ENCODE data around the gene TAGLN3.

TAGLN3 gene

GRCh38 chr3:111978583-111979433 is 19.9 kb upstream of the TAGLN3 start, which contains the start of gene ABHD10:
ABHD10 (plus strand) TSS chr3:111979026; CDS start chr3:111979062, 36 bp downstream.
- Histone ChIP-seq H3K27me3 (ENCODE audit: low read depth, low read length) (no peaks in the 10 kb centered on the region), H3K4me1 (ENCODE audit: control insufficient read depth in 1 of 2, insufficient read depth in 2 of 2, low read length in 2 of 2) (peaks cover 8 to 25% of the 10 kb centered on the region in 2 donors), H3K27ac (ENCODE audit: low read length) (peak within 1 kb of the TSS; percentile 74), H3K4me3 (ENCODE audit: low read depth in 1 of 2, low read length in 2 of 2) (peak within 1 kb of the TSS; percentile 86 to 93), H3K9me3 (ENCODE audit: control insufficient read depth in 1 of 2, low read length in 2 of 2) (no peaks in the 10 kb centered on the region), H3K36me3 (ENCODE audit: control insufficient read depth in 1 of 2, insufficient read depth in 2 of 2, low read length in 2 of 2) (peaks cover 7 to 8% of the 10 kb centered on the region in 2 donors)

- Histone ChIP-seq H3K4me3 (ENCODE audit: low read depth in 1 of 2, low read length in 2 of 2) (peak overlapping the region; percentile 86 to 93), H3K27me3 (ENCODE audit: low read depth, low read length) (no peaks in the 10 kb centered on the region), H3K27ac (ENCODE audit: low read length) (peak overlapping the region; percentile 74), H3K9me3 (ENCODE audit: control insufficient read depth in 1 of 2, low read length in 2 of 2) (no peaks in the 10 kb centered on the region), H3K36me3 (ENCODE audit: control insufficient read depth in 1 of 2, insufficient read depth in 2 of 2, low read length in 2 of 2) (peaks cover under 1 to 1% of the 10 kb centered on the region in 2 donors), H3K4me1 (ENCODE audit: control insufficient read depth in 1 of 2, insufficient read depth in 2 of 2, low read length in 2 of 2) (peaks cover 8 to 25% of the 10 kb centered on the region in 2 donors)
Observed at GRCh38 chr3:111979434-111980038, 19.2 kb upstream of the TAGLN3 start.

GRCh38 chr3:111980716-111981456 is 17.8 kb upstream of the TAGLN3 start:
- Histone ChIP-seq H3K27me3 (ENCODE audit: low read depth, low read length) (no peaks in the 10 kb centered on the region), H3K4me1 (ENCODE audit: control insufficient read depth in 1 of 2, insufficient read depth in 2 of 2, low read length in 2 of 2) (peaks cover 8 to 25% of the 10 kb centered on the region in 2 donors), H3K4me3 (ENCODE audit: low read depth in 1 of 2, low read length in 2 of 2) (peak overlapping the region in 1 of 2 donors; percentile 5), H3K9me3 (ENCODE audit: control insufficient read depth in 1 of 2, low read length in 2 of 2) (no peaks in the 10 kb centered on the region), H3K36me3 (ENCODE audit: control insufficient read depth in 1 of 2, insufficient read depth in 2 of 2, low read length in 2 of 2) (no peaks in the 10 kb centered on the region), H3K27ac (ENCODE audit: low read length) (no peak overlapping the region)

GRCh38 chr3:111981457-111981763 is 17.3 kb upstream of the TAGLN3 start:
- peaks cover 0 to 3% of the 10 kb centered on the region in 2 donors for H3K36me3 ChIP-seq (ENCODE audit: control insufficient read depth in 1 of 2, insufficient read depth in 2 of 2, low read length in 2 of 2)
- H3K9me3 ChIP-seq (ENCODE audit: control insufficient read depth in 1 of 2, low read length in 2 of 2) = no peaks in the 10 kb centered on the region
- H3K27me3 ChIP-seq (ENCODE audit: low read depth, low read length) = no peaks in the 10 kb centered on the region
- no peak overlapping the region for H3K4me3 ChIP-seq (ENCODE audit: low read depth in 1 of 2, low read length in 2 of 2)
- peaks cover 8 to 25% of the 10 kb centered on the region in 2 donors for H3K4me1 ChIP-seq (ENCODE audit: control insufficient read depth in 1 of 2, insufficient read depth in 2 of 2, low read length in 2 of 2)
- no peak overlapping the region for H3K27ac ChIP-seq (ENCODE audit: low read length)

GRCh38 chr3:111984636-111985298 is 14.0 kb upstream of the TAGLN3 start:
- Histone ChIP-seq H3K36me3 (ENCODE audit: control insufficient read depth in 1 of 2, insufficient read depth in 2 of 2, low read length in 2 of 2) (peaks cover 17 to 23% of the 10 kb centered on the region in 2 donors), H3K4me1 (ENCODE audit: control insufficient read depth in 1 of 2, insufficient read depth in 2 of 2, low read length in 2 of 2) (peaks cover 8 to 19% of the 10 kb centered on the region in 2 donors), H3K27ac (ENCODE audit: low read length) (no peak overlapping the region), H3K27me3 (ENCODE audit: low read depth, low read length) (no peaks in the 10 kb centered on the region), H3K4me3 (ENCODE audit: low read depth in 1 of 2, low read length in 2 of 2) (no peak overlapping the region), H3K9me3 (ENCODE audit: control insufficient read depth in 1 of 2, low read length in 2 of 2) (no peaks in the 10 kb centered on the region)

GRCh38 chr3:111986800-111987199 is 11.9 kb upstream of the TAGLN3 start:
- H3K9me3 ChIP-seq (ENCODE audit: control insufficient read depth in 1 of 2, low read length in 2 of 2) = no peaks in the 10 kb centered on the region
- no peaks in the 10 kb centered on the region for H3K27me3 ChIP-seq (ENCODE audit: low read depth, low read length)
- H3K4me3 ChIP-seq (ENCODE audit: low read depth in 1 of 2, low read length in 2 of 2) = no peak overlapping the region
- no peak overlapping the region for H3K27ac ChIP-seq (ENCODE audit: low read length)
- H3K4me1 ChIP-seq (ENCODE audit: control insufficient read depth in 1 of 2, insufficient read depth in 2 of 2, low read length in 2 of 2) = peaks cover 0 to 3% of the 10 kb centered on the region in 2 donors
- H3K36me3 ChIP-seq (ENCODE audit: control insufficient read depth in 1 of 2, insufficient read depth in 2 of 2, low read length in 2 of 2) = peaks cover 21 to 29% of the 10 kb centered on the region in 2 donors

GRCh38 chr3:111989061-111989678 is 9.6 kb upstream of the TAGLN3 start:
- no peaks in the 10 kb centered on the region for H3K27me3 ChIP-seq (ENCODE audit: low read depth, low read length)
- H3K9me3 ChIP-seq (ENCODE audit: control insufficient read depth in 1 of 2, low read length in 2 of 2) = no peaks in the 10 kb centered on the region
- no peaks in the 10 kb centered on the region for H3K4me1 ChIP-seq (ENCODE audit: control insufficient read depth in 1 of 2, insufficient read depth in 2 of 2, low read length in 2 of 2)
- no peak overlapping the region for H3K4me3 ChIP-seq (ENCODE audit: low read depth in 1 of 2, low read length in 2 of 2)
- H3K27ac ChIP-seq (ENCODE audit: low read length) = no peak overlapping the region
- H3K36me3 ChIP-seq (ENCODE audit: control insufficient read depth in 1 of 2, insufficient read depth in 2 of 2, low read length in 2 of 2) = peaks cover 21 to 38% of the 10 kb centered on the region in 2 donors

GRCh38 chr3:111993038-111993437 is 5.7 kb upstream of the TAGLN3 start:
- no peak overlapping the region for H3K27ac ChIP-seq (ENCODE audit: low read length)
- H3K36me3 ChIP-seq (ENCODE audit: control insufficient read depth in 1 of 2, insufficient read depth in 2 of 2, low read length in 2 of 2) = peaks cover 8 to 25% of the 10 kb centered on the region in 2 donors
- H3K27me3 ChIP-seq (ENCODE audit: low read depth, low read length) = no peaks in the 10 kb centered on the region
- no peaks in the 10 kb centered on the region for H3K4me1 ChIP-seq (ENCODE audit: control insufficient read depth in 1 of 2, insufficient read depth in 2 of 2, low read length in 2 of 2)
- no peaks in the 10 kb centered on the region for H3K9me3 ChIP-seq (ENCODE audit: control insufficient read depth in 1 of 2, low read length in 2 of 2)
- H3K4me3 ChIP-seq (ENCODE audit: low read depth in 1 of 2, low read length in 2 of 2) = no peak overlapping the region

GRCh38 chr3:111999484-112000324 is 982 bp downstream of the TAGLN3 start:
- Histone ChIP-seq H3K9me3 (ENCODE audit: control insufficient read depth in 1 of 2, low read length in 2 of 2) (no peaks in the 10 kb centered on the region), H3K27me3 (ENCODE audit: low read depth, low read length) (no peaks in the 10 kb centered on the region), H3K4me3 (ENCODE audit: low read depth in 1 of 2, low read length in 2 of 2) (peak overlapping the region; percentile 60 to 64), H3K27ac (ENCODE audit: low read length) (no peak overlapping the region), H3K4me1 (ENCODE audit: control insufficient read depth in 1 of 2, insufficient read depth in 2 of 2, low read length in 2 of 2) (peaks cover 3 to 10% of the 10 kb centered on the region in 2 donors), H3K36me3 (ENCODE audit: control insufficient read depth in 1 of 2, insufficient read depth in 2 of 2, low read length in 2 of 2) (no peaks in the 10 kb centered on the region)

- no peak overlapping the region for H3K4me3 ChIP-seq (ENCODE audit: low read depth in 1 of 2, low read length in 2 of 2)
- H3K36me3 ChIP-seq (ENCODE audit: control insufficient read depth in 1 of 2, insufficient read depth in 2 of 2, low read length in 2 of 2) = no peaks in the 10 kb centered on the region
- peaks cover 3 to 10% of the 10 kb centered on the region in 2 donors for H3K4me1 ChIP-seq (ENCODE audit: control insufficient read depth in 1 of 2, insufficient read depth in 2 of 2, low read length in 2 of 2)
- H3K27ac ChIP-seq (ENCODE audit: low read length) = no peak overlapping the region
- no peaks in the 10 kb centered on the region for H3K9me3 ChIP-seq (ENCODE audit: control insufficient read depth in 1 of 2, low read length in 2 of 2)
- no peaks in the 10 kb centered on the region for H3K27me3 ChIP-seq (ENCODE audit: low read depth, low read length)
Observed at GRCh38 chr3:112000367-112000771, 1.6 kb downstream of the TAGLN3 start.

Measured in muscle layer of duodenum (tissue), 2 donors.